ENCODE measurements around the gene FBXL15. TPM values are rescaled to one million over a fixed set of nuclear protein-coding genes. Genes with fewer than 3 reads are reported as not detected.

Gene FBXL15
- total and polyA plus RNA-seq, 2 of the 13 experiments (the other 11 are each of a cell fraction or from before 2014, with no cell fraction given), result 4.3 to 8.3 TPM

DNA sequence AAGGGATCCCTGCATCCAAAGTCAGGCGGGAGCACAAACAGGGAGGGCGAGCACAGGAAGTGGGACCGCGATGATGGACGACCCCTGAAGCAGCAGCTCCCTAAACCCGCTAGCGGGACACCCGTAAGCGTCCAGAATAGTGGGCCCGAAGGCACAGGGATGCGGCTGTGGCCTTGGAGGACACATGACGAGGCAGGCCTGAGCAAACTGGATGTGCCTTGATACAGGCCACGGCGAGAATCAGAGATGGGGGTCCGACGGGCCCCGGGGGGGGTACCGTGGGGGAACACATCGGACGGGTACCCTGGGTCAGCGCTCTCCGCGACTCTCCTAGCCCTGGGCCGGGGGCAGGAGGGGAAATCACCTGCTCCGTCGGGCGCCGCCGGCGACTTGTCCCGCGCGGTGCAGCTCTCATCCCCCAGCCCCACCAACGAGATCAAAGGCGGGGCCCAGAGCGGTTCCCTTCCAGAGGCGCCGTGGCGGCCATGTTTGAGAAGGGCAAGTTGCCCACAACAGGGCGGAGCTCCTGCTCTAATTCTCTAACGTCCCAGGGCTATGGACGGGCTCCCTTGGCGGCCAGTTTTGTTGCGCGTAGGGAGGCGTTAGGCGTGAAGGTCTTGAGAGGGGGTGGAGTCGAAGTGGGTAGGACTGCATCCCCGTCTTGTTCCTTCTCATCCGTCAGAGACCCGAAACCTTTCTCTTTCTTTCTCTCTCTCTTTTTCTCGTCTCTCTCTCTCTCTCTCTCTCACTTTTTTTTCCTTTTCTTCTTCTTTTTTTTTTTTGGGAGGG is 11.7 kb downstream of the FBXL15 start, which contains the start of gene CUEDC2 (continued):
- TF ChIP-seq, protein P1, sequence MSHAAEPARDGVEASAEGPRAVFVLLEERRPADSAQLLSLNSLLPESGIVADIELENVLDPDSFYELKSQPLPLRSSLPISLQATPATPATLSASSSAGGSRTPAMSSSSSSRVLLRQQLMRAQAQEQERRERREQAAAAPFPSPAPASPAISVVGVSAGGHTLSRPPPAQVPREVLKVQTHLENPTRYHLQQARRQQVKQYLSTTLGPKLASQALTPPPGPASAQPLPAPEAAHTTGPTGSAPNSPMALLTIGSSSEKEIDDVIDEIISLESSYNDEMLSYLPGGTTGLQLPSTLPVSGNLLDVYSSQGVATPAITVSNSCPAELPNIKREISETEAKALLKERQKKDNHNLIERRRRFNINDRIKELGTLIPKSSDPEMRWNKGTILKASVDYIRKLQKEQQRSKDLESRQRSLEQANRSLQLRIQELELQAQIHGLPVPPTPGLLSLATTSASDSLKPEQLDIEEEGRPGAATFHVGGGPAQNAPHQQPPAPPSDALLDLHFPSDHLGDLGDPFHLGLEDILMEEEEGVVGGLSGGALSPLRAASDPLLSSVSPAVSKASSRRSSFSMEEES (CRISPR knock-in tag; IDR thresholded peaks at IDR 0.05), result no peak
- TF ChIP-seq, protein P2, sequence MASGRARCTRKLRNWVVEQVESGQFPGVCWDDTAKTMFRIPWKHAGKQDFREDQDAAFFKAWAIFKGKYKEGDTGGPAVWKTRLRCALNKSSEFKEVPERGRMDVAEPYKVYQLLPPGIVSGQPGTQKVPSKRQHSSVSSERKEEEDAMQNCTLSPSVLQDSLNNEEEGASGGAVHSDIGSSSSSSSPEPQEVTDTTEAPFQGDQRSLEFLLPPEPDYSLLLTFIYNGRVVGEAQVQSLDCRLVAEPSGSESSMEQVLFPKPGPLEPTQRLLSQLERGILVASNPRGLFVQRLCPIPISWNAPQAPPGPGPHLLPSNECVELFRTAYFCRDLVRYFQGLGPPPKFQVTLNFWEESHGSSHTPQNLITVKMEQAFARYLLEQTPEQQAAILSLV (CRISPR knock-in tag; IDR thresholded peaks at IDR 0.05; ENCODE audit: borderline replicate concordance), result no peak; the same call in 1 of the 2 replicates
- TF ChIP-seq CREBL2 (CRISPR knock-in tag; IDR thresholded peaks at IDR 0.05; ENCODE audit: borderline replicate concordance) (0 out of 2 replicates have a peak, but pooled peaks have one; percentile 63), MLLT10 (CRISPR knock-in tag; IDR thresholded peaks at IDR 0.05) (no peak), ETV5 (CRISPR knock-in tag; IDR thresholded peaks at IDR 0.05; ENCODE audit: borderline replicate concordance) (no peak; the same call in 1 of the 2 replicates), ZNF430 (CRISPR knock-in tag; IDR thresholded peaks at IDR 0.05) (no peak), KIAA2018 (CRISPR knock-in tag; IDR thresholded peaks at IDR 0.05; ENCODE audit: borderline replicate concordance) (no peak), ZNF598 (CRISPR knock-in tag; IDR thresholded peaks at IDR 0.05; ENCODE audit: borderline replicate concordance) (peak; percentile 75), ZNF275 (CRISPR knock-in tag; IDR thresholded peaks at IDR 0.05; ENCODE audit: borderline replicate concordance) (no peak; the same call in 1 of the 2 replicates), ZNF276 (CRISPR knock-in tag; IDR thresholded peaks at IDR 0.05; ENCODE audit: low read depth) (0 out of 2 replicates have a peak, but pooled peaks have one; percentile 69), ZNF546 (CRISPR knock-in tag; conservative IDR thresholded peaks at IDR 0.05) (no peak), NFYC (CRISPR knock-in tag; IDR thresholded peaks at IDR 0.05) (peak; percentile 56), DNMT3B (CRISPR knock-in tag; conservative IDR thresholded peaks at IDR 0.05) (no peak)

Data from HepG2 (cell line).